ENCODE results near the gene CHST7.

GRCh38 chrX:46587158-46587557, 13.6 kb downstream of the CHST7 start:
- TF ChIP-seq, protein P1, sequence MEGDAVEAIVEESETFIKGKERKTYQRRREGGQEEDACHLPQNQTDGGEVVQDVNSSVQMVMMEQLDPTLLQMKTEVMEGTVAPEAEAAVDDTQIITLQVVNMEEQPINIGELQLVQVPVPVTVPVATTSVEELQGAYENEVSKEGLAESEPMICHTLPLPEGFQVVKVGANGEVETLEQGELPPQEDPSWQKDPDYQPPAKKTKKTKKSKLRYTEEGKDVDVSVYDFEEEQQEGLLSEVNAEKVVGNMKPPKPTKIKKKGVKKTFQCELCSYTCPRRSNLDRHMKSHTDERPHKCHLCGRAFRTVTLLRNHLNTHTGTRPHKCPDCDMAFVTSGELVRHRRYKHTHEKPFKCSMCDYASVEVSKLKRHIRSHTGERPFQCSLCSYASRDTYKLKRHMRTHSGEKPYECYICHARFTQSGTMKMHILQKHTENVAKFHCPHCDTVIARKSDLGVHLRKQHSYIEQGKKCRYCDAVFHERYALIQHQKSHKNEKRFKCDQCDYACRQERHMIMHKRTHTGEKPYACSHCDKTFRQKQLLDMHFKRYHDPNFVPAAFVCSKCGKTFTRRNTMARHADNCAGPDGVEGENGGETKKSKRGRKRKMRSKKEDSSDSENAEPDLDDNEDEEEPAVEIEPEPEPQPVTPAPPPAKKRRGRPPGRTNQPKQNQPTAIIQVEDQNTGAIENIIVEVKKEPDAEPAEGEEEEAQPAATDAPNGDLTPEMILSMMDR (conservative IDR thresholded peaks at IDR 0.05 in 1 of 2, IDR thresholded peaks at IDR 0.05 in 1 of 2; ENCODE audit: low read depth in 1 of 2, low read length in 2 of 2), result no peak
- no peak for TF ChIP-seq EZH2 (IDR thresholded peaks at IDR 0.05; ENCODE audit: low read length, missing control alignments)

Data from fibroblast of lung (primary cell).